ENCODE data around the gene TMEM82.

DNA sequence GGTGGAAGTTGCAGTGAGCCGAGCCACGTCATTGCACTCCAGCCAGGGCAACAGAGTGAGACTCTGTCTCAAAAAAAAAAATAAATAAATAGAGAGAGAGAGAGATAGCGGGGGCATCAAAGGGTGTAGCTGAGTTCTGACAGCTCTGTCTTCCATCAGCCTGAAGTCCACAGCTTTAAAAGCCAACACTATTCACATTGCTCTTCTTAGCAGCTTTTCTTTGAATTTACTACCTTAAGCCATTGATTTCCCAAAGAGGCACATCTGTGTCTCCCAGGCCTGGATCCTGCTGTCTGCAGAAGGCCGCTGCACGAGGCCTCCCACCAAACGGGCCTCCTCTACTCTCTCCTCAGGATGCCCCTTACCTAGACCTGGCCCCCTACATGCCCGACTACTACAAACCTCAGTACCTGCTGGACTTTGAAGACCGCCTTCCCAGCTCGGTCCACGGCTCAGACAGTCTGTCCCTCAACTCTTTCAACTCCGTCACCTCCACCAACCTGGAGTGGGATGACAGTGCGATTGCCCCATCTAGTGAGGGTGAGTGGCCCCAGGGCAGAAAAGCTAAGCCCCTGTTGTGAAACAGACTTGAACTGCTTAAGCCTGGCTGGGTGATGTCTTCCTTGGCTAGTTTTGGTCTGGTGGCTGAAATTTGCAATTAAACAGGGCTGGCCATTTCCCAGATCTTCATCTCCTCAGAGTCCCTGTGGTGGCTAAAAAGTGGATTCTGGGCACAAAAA, 22.7 kb upstream of the TMEM82 start:
- TF ChIP-seq, protein P1, sequence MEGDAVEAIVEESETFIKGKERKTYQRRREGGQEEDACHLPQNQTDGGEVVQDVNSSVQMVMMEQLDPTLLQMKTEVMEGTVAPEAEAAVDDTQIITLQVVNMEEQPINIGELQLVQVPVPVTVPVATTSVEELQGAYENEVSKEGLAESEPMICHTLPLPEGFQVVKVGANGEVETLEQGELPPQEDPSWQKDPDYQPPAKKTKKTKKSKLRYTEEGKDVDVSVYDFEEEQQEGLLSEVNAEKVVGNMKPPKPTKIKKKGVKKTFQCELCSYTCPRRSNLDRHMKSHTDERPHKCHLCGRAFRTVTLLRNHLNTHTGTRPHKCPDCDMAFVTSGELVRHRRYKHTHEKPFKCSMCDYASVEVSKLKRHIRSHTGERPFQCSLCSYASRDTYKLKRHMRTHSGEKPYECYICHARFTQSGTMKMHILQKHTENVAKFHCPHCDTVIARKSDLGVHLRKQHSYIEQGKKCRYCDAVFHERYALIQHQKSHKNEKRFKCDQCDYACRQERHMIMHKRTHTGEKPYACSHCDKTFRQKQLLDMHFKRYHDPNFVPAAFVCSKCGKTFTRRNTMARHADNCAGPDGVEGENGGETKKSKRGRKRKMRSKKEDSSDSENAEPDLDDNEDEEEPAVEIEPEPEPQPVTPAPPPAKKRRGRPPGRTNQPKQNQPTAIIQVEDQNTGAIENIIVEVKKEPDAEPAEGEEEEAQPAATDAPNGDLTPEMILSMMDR (IDR thresholded peaks at IDR 0.05 in 4 of 5, conservative IDR thresholded peaks at IDR 0.05 in 1 of 5), result no peak
- no peak for TF ChIP-seq POLR2A (IDR thresholded peaks at IDR 0.05)
